Mesodermal cell (in vitro differentiated cells): ENCODE data around the gene POC1B.

ENCODE experiments used
- H3K27ac ChIP-seq: 2 replicates; pipeline ENCODE4 v1.7.0; 2013; ENCODE audit warnings: mild to moderate bottlenecking, low read depth, low read length, moderate library complexity; ENCODE audit not compliant: severe bottlenecking
- H3K36me3 ChIP-seq: 2 replicates; pipeline ENCODE4 v1.7.1; 2013; ENCODE audit warnings: mild to moderate bottlenecking, low read length, moderate library complexity; ENCODE audit not compliant: control insufficient read depth, insufficient read depth
- H3K4me1 ChIP-seq: one replicate; pipeline ENCODE4 v1.7.1; 2013; ENCODE audit warnings: mild to moderate bottlenecking, low read length; ENCODE audit not compliant: insufficient read depth, control insufficient read depth, poor library complexity, severe bottlenecking
- H3K4me3 ChIP-seq: 2 replicates; pipeline ENCODE4 v1.7.0; 2013; ENCODE audit warnings: low read length, control low read depth, mild to moderate bottlenecking; ENCODE audit not compliant: insufficient read depth, poor library complexity, severe bottlenecking; ENCODE audit errors: extremely low read depth
- H3K9me3 ChIP-seq: 2 replicates; pipeline ENCODE4 v1.7.1; 2013; ENCODE audit warnings: mild to moderate bottlenecking, low read length, moderate library complexity; ENCODE audit not compliant: control insufficient read depth
- WGBS, 2 experiments: methylation state at CpG; one replicate each; pipeline ENCODE4 v1.1.5; 2013; ENCODE audit warnings: missing lambda C conversion rate in 2 of 2; ENCODE audit not compliant: insufficient coverage in 2 of 2; 5-methylcytosine and 5-hydroxymethylcytosine counted together

The POC1B gene

GRCh38 chr12:89521364-89522223, 4.3 kb downstream of the POC1B start:
- Histone ChIP-seq H3K4me1 (peaks cover 5% of the 10 kb centered on the region), H3K9me3 (no peaks in the 10 kb centered on the region), H3K27ac (no peak overlapping the region), H3K4me3 (no peak overlapping the region), H3K36me3 (peaks cover 29% of the 10 kb centered on the region)
- 83 to 94% methylated on average over 1 to 3 of the region's 7 CpGs for WGBS, 2 experiments

DNA sequence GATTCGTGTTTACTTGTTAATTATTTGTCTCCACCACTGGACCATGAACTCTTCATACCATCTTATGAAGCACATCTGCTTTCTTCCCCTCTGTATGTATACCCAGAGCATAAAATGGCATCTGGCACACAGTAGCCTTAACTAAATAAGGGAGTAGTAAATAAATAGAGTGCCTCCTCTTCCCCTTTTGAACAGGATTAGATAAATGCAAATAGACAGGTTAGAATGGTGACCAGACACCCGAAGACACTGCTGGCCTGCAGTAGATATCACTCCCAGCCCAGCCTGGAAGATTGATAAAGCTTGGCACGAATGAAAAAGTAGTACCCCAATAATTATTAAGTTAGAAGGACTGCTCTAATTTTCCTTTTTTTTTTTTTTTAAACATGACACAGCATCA, 8.1 kb downstream of the POC1B start:
- no peak overlapping the region for H3K4me3 ChIP-seq
- H3K4me1 ChIP-seq = peaks cover 2% of the 10 kb centered on the region
- H3K36me3 ChIP-seq = peaks cover 18% of the 10 kb centered on the region
- H3K27ac ChIP-seq = no peak overlapping the region
- H3K9me3 ChIP-seq = no peaks in the 10 kb centered on the region
- 100% methylated on average over 1 of the region's 3 CpGs for WGBS, 2 experiments

DNA sequence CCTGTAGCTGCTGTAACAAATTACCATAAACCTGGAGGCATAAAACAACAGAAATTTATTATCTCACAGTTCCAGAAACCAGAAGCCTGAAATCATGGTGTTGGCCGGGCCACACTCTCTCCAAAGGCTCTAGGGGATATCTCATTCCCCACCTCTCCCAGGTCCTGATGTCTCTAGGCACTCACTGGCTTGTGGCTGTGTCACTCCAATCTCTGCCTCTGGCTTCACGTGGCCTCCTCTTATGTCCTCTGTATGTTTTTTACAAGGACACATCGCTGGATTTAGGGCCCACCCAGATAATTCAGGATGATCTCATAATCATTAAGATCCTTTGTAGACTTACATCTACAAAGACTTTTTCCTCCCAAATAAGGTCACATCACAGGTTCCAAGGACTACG, 9.2 kb downstream of the POC1B start:
- peaks cover 2% of the 10 kb centered on the region for H3K4me1 ChIP-seq
- no peak overlapping the region for H3K4me3 ChIP-seq
- no peak overlapping the region for H3K27ac ChIP-seq
- peaks cover 14% of the 10 kb centered on the region for H3K36me3 ChIP-seq
- H3K9me3 ChIP-seq = no peaks in the 10 kb centered on the region
- 68 to 69% methylated on average over 4 of the region's 4 CpGs for WGBS, 2 experiments

DNA sequence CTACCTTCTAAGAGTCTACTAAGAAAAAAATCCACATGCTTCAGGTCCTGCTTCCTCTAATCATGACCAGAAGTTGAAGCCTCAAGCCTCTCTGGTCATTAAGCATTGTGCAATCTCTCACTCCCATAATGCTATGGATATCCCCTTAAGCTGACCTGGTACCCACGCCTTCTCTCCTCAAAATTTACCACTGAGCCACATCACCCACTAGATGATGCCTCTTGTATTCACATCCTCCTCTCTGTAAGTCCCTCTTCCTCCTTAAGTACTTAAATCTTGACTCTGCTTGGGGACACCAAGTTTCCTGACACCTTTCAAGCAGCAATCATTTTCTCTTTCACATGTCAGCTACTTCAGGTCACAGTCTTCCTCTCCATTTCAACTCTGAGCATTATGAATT, 11.1 kb downstream of the POC1B start:
- no peak overlapping the region for H3K4me3 ChIP-seq
- H3K9me3 ChIP-seq = no peaks in the 10 kb centered on the region
- H3K36me3 ChIP-seq = peaks cover 8% of the 10 kb centered on the region
- WGBS, 2 experiments = 92 to 100% methylated on average over 1 of the region's 1 CpG
- no peak overlapping the region for H3K27ac ChIP-seq
- H3K4me1 ChIP-seq = no peaks in the 10 kb centered on the region

- Histone ChIP-seq H3K4me1 (no peaks in the 10 kb centered on the region), H3K36me3 (peaks cover 8% of the 10 kb centered on the region), H3K27ac (no peak overlapping the region), H3K4me3 (no peak overlapping the region), H3K9me3 (no peaks in the 10 kb centered on the region)
- WGBS, 2 experiments = 75 to 90% methylated on average over 3 of the region's 4 CpGs
These were observed 12.3 kb downstream of the POC1B start for GRCh38 chr12:89513544-89513943.

DNA sequence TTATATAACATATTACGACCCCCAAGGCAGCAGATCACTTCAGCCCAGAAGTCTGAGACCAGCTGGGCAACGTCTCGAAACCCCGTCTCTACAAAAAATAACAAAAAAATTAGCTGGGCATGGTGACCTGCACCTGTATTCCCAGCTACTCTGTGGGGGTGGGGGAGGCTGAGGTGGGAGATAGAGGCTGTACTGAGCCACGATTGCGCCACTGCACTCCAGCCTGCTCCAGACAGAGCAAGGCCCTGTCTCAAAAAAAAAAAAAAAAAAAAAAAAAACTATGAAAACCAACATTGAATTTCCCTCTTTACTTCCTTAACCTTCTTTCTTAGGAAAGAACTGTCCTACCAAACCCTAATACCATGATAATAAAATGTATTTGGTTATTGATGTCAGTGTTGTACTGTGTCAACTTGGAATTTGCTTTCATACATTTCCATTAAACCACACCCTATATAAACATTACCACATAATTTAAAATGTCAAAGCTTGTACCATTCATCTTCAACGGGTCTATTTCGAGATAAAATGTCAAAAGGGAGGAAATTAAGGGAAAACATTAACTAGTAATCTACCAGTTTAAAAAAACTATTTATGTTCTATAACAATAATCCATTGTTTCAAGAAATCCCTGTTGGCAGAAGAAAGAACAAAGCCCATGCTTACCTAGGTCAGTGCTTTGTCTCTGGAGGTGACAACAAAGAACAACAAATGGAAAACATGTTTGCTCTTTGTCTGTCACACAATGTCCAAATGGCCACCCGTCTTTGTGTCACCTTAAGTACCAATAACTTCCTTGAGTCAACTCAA, 18.6 kb downstream of the POC1B start:
- no peaks in the 10 kb centered on the region for H3K9me3 ChIP-seq
- WGBS, 2 experiments = 83 to 85% methylated on average over 2 to 4 of the region's 9 CpGs
- H3K27ac ChIP-seq = no peak overlapping the region
- peaks cover 2% of the 10 kb centered on the region for H3K36me3 ChIP-seq
- H3K4me1 ChIP-seq = peaks cover 6% of the 10 kb centered on the region
- no peak overlapping the region for H3K4me3 ChIP-seq

DNA sequence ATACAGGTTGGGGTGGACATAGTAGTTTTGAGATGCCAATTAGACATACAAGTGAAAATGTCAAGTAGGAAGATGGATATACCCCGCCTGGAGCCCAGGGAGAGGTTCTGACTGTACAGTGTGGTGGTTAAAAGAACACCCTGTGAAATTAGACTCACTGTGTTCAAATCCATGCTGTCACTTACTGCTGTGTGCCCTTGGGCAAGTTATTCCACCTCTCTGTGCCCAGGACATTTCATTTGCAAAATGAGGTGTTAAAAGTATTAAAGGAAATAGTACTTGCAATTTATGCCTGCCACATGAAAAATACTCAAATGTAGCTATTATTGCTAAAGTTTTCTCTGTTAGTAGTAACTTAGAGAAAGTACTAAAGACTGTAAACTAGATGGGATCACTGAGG, 19.8 kb downstream of the POC1B start:
- H3K27ac ChIP-seq = no peak overlapping the region
- WGBS, 2 experiments = 0% methylated on average over 1 of the region's 1 CpG; no CpG with 5 or more reads in 1 of the 2 experiments
- no peak overlapping the region for H3K4me3 ChIP-seq
- peaks cover 6% of the 10 kb centered on the region for H3K4me1 ChIP-seq
- no peaks in the 10 kb centered on the region for H3K36me3 ChIP-seq
- no peaks in the 10 kb centered on the region for H3K9me3 ChIP-seq

- Histone ChIP-seq H3K4me1 (peaks cover 6% of the 10 kb centered on the region), H3K36me3 (peaks cover 4% of the 10 kb centered on the region), H3K4me3 (no peak overlapping the region), H3K27ac (no peak overlapping the region), H3K9me3 (no peaks in the 10 kb centered on the region)
- WGBS, 2 experiments = 93% methylated on average over 4 of the region's 6 CpGs; no CpG with 5 or more reads in 1 of the 2 experiments
These were observed 21.1 kb downstream of the POC1B start for GRCh38 chr12:89504560-89505346.

GRCh38 chr12:89501793-89502192, 24.1 kb downstream of the POC1B start:
- Histone ChIP-seq H3K4me3 (no peak overlapping the region), H3K9me3 (no peaks in the 10 kb centered on the region), H3K4me1 (peaks cover 6% of the 10 kb centered on the region), H3K36me3 (peaks cover 5% of the 10 kb centered on the region), H3K27ac (no peak overlapping the region)

DNA sequence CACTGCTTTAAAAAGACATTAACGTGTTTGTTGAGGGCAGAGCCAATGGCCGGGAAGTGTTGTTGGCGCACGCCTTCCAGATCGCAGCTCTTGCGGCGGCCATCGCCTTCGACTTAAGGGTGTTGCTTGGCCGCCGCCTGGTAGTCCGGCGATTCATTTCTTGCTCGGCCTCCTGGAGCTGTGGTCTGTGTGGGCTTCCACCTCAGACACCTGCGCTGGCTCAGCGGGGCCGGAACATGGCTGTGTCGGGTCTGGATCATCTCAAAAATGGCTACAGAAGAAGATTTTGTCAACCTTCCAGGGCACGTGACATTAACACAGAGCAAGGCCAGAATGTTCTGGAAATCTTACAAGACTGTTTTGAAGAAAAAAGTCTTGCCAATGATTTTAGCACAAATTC, 26.0 kb downstream of the POC1B start:
- WGBS, 2 experiments = 94 to 96% methylated on average over 15 to 19 of the region's 19 CpGs
- no peak overlapping the region for H3K4me3 ChIP-seq
- H3K36me3 ChIP-seq = peaks cover 10% of the 10 kb centered on the region
- H3K4me1 ChIP-seq = no peaks in the 10 kb centered on the region
- H3K27ac ChIP-seq = no peak overlapping the region
- H3K9me3 ChIP-seq = no peaks in the 10 kb centered on the region
